Left ventricle myocardium inferior (tissue), 1 donor: ENCODE data around the gene HIGD2B. TPM values are rescaled to one million over a fixed set of nuclear protein-coding genes. Genes with fewer than 3 reads are reported as not detected.

Experiments used
- DNase-seq: peaks from one replicate; pipeline ENCODE4 v3.0.0-alpha.2; 2020
- H3K27ac ChIP-seq: fragments of 200-600 bp; replicated peaks from 2 replicates; pipeline ENCODE4 v1.8.0; 2021
- H3K27me3 ChIP-seq: fragments of 200-600 bp; 2 replicates; pipeline ENCODE4 v1.8.0; 2021; ENCODE audit warnings: low read depth
- H3K36me3 ChIP-seq: fragments of 200-600 bp; 2 replicates; pipeline ENCODE4 v1.8.0; 2021
- H3K4me1 ChIP-seq: fragments of 200-600 bp; 2 replicates; pipeline ENCODE4 v1.8.0; 2021
- H3K4me3 ChIP-seq: fragments of 200-600 bp; 2 replicates; pipeline ENCODE4 v1.8.0; 2021; ENCODE audit warnings: mild to moderate bottlenecking, moderate library complexity
- H3K9me3 ChIP-seq: fragments of 200-600 bp; replicated peaks from 2 replicates; pipeline ENCODE4 v1.8.0; 2021
- intact Hi-C: fragments of 100-400 bp; cut with micrococcal nuclease; formaldehyde crosslinking; loops from one replicate; pipeline ENCODE4 v1.11.0; 2022
- total RNA-seq: library from RNA; stranded (reverse); fragmentation: NEBNext Ultra II Directional; extraction: Animal tissue kit (Norgen Biotek cat#: 25700); gene quantifications from one replicate; pipeline ENCODE4 v1.2.1, GENCODE V29; 2021
- TF ChIP-seq, protein P1 (sequence below): fragments of 200-600 bp; IDR thresholded peaks from 2 replicates; pipeline ENCODE4 v1.8.0; 2021; ENCODE audit warnings: antibody characterized with exemption, mild to moderate bottlenecking, borderline replicate concordance
- donor health status: DM: no; HTN: yes; CAD: no; lungs with severe emphysema.

Gene HIGD2B
- total RNA-seq, 1 donor from 2014 or later, result not detected

DNA sequence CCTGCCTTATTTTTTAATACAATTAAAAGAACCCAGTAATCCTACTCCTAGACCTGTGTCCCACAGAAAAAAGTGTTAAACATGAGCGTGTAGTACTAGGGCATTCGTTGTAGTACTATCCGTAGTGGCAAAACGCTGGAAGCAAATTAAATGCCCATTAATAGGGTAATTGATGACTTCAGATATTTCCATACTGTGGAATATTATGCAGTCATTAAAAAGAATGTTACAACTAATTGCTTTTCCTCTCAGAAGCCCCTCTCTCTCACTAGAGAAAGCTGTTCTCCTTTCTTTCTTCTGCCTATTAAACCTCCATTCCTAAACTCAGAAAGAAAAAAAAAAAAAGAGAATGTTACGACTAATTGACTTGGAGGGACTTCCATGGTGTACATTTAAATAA lies 2.7 kb upstream of the HIGD2B start:
- Histone ChIP-seq H3K4me3 (no peak overlapping the region), H3K4me1 (peaks cover 25% of the 10 kb centered on the region), H3K9me3 (no peaks in the 10 kb centered on the region), H3K27me3 (no peaks in the 10 kb centered on the region), H3K36me3 (no peaks in the 10 kb centered on the region), H3K27ac (no peak overlapping the region)
- intact Hi-C loops, result no loop called here
- no peak for DNase-seq
- TF ChIP-seq, protein P1, sequence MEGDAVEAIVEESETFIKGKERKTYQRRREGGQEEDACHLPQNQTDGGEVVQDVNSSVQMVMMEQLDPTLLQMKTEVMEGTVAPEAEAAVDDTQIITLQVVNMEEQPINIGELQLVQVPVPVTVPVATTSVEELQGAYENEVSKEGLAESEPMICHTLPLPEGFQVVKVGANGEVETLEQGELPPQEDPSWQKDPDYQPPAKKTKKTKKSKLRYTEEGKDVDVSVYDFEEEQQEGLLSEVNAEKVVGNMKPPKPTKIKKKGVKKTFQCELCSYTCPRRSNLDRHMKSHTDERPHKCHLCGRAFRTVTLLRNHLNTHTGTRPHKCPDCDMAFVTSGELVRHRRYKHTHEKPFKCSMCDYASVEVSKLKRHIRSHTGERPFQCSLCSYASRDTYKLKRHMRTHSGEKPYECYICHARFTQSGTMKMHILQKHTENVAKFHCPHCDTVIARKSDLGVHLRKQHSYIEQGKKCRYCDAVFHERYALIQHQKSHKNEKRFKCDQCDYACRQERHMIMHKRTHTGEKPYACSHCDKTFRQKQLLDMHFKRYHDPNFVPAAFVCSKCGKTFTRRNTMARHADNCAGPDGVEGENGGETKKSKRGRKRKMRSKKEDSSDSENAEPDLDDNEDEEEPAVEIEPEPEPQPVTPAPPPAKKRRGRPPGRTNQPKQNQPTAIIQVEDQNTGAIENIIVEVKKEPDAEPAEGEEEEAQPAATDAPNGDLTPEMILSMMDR, result no peak

DNA sequence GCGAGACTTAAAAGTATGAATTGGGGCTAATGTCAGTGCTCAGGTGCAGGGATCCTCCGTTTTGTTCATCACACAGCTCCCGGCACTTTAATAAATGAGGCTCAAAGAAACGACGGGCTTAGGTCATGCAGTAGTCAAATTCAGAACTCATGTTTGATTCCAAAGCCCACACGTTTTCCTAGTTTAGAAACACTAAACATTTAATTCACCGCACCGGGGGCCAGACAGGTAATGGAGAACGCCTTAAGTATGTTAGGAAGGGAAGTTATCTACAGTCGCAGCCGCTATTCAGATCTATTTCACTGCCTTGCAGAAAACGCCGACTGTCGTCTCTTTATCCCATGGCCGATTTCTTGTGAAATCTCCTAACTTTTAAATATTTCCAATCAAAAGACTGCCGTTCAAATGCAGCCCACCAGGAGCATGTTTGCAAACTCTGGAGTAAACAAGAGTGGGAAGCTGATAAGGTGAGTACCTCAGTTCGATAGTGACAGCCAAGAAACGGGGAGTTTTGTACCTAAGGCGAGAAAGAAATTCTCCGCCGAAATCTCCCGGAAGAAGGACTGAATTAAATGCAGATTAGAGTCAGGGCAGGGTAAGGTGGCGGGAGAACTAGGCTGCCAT lies 569 bp downstream of the HIGD2B start:
- Histone ChIP-seq H3K4me1 (peaks cover 25% of the 10 kb centered on the region), H3K27me3 (no peaks in the 10 kb centered on the region), H3K27ac (peak overlapping the region; percentile 90), H3K9me3 (no peaks in the 10 kb centered on the region), H3K36me3 (no peaks in the 10 kb centered on the region), H3K4me3 (peak overlapping the region; percentile 81)
- DNase-seq, result no peak
- intact Hi-C loops, result no loop called here
- TF ChIP-seq, protein P1, result no peak

DNA sequence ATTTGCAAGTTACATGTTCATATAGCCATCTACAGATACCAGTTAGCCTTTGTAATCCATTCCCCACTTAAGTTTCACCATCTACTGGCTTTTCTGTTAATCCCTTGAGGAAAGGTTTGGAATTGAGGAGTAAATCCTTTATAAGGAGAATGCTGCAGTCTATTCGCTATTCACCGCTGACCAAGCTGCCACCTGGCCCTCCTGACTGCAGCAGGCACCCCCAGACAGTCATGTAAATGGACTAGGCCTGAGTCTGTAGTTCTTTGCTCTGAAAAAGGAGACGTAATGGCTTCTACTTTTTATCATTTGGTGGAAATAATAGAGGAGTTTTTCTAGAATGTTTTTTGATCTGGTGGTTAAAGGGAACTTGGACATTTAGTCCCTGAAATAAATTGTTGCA lies 3.2 kb downstream of the HIGD2B start:
- H3K36me3 ChIP-seq, result no peaks in the 10 kb centered on the region
- peaks cover 17% of the 10 kb centered on the region for H3K27me3 ChIP-seq
- intact Hi-C loops, result no loop called here
- TF ChIP-seq, protein P1, result no peak
- no peaks in the 10 kb centered on the region for H3K9me3 ChIP-seq
- peaks cover 25% of the 10 kb centered on the region for H3K4me1 ChIP-seq
- H3K27ac ChIP-seq, result no peak overlapping the region
- no peak for DNase-seq
- H3K4me3 ChIP-seq, result no peak overlapping the region

DNA sequence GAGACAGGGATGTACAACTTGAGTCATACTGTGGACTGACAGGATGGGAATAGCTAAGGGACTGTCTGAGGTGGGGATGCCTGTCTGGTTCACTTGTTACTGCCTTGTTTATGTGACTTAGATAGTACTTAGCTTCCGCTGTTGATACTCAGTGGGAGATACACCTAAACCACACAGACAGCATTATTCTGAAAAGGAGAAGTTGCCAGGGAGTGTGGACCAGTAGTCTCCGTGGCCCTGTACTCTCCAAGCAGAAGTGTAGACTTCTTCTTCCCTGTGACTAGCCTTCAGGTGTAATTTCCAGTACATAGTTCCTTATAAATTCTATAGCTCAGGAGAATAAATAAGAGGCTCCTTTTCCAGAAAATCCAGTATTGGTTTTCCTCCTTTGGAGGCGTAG lies 5.1 kb downstream of the HIGD2B start:
- intact Hi-C loops, result no loop called here
- H3K27me3 ChIP-seq, result peaks cover 36% of the 10 kb centered on the region

DNA sequence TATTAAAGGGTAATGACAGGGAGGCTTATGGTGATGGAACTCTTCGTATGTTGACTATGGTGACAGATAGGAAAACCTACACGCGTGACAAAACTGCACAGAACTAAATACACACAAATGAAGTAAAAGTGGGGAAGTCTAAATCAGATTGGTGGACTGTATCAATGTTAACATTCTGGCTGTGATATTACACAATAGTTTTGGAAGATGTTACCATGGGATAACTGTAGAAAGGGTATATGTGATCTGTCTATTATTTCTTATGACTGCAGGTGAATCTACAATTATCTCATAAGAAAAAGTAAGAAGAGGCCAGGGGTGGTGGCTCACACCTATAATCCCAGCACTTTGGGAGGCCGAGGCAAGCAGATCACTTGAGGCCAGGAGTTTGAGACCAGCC lies 9.1 kb downstream of the HIGD2B start:
- intact Hi-C loops, result no loop called here

More for the DNA sequence above, 5.1 kb downstream of the HIGD2B start:
- Histone ChIP-seq H3K9me3 (no peaks in the 10 kb centered on the region), H3K36me3 (no peaks in the 10 kb centered on the region), H3K4me3 (no peak overlapping the region), H3K27ac (no peak overlapping the region), H3K4me1 (peaks cover 9% of the 10 kb centered on the region)
- no peak for DNase-seq
- TF ChIP-seq, protein P1, result no peak

More for the DNA sequence above, 9.1 kb downstream of the HIGD2B start:
- Histone ChIP-seq H3K4me3 (no peak overlapping the region), H3K27me3 (peaks cover 59% of the 10 kb centered on the region), H3K27ac (no peak overlapping the region), H3K9me3 (no peaks in the 10 kb centered on the region), H3K4me1 (no peaks in the 10 kb centered on the region), H3K36me3 (no peaks in the 10 kb centered on the region)
- TF ChIP-seq, protein P1, result no peak
- no peak for DNase-seq
